22Rv1 (cell line): Measurements from ENCODE around the gene ATP5F1E.

Source experiments
- CTCF ChIP-seq: fragments of 450-650 bp; IDR thresholded peaks from 2 replicates; pipeline ENCODE4 v1.5.1; 2017; ENCODE audit warnings: mild to moderate bottlenecking
- ZFX ChIP-seq: fragments of 450-650 bp; IDR thresholded peaks from 2 replicates; pipeline ENCODE4 v1.6.1; 2017; ENCODE audit warnings: antibody characterized with exemption, borderline replicate concordance

- TF ChIP-seq CTCF (no peak), ZFX (no peak)
Measured at GRCh38 chr20:59040667-59041066, 8.5 kb upstream of the ATP5F1E start.
